Glomerular visceral epithelial cell (primary cell): Measurements from ENCODE around the gene MYH3.

Source experiments
- DNase-seq: peaks from one replicate; pipeline ENCODE4 v3.0.0-alpha.2; 2016; ENCODE audit errors: extremely low spot score

MYH3 gene

GRCh38 chr17:10614536-10615155 lies 42.5 kb downstream of the MYH3 start:
- DNase-seq = peak; percentile 26

- no peak for DNase-seq
Observed at GRCh38 chr17:10613775-10614513, 43.2 kb downstream of the MYH3 start.

DNA sequence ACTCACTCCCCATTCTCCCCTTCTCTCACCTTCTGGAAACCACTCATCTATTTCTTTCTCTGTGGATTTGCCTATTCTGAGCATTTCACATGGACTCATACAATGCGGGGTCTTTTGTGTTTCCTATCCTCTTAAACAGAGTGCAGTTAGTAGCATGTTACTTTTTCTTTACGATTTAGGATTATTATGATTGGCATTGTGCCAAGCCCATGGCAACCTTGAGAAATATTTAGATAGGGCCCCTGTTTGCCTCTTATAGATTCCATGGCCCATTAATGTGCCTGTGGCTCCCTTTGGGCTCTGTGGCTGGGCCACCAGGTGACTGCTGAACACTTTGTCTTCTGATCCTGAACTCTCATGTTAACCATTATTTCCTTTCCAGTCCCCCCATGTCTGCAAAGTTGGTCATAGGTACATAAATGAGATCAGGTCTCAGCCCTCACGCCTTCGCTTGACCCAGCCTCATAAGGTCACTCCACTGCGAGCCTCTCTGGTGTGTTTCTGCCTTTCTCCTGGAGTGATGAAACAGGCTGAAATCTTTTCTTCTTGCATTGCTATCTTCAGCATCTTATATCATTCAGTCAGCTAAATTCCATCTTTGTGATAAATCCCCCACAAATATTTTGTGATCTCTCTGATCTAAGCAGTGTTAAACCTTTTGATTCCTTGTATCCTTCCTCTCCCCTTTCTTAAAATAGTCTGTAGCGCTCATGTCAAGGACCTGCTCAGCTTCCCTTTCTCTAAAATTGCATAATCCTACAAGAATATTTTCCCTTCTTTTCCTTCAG lies 44.0 kb downstream of the MYH3 start:
- DNase-seq = no peak

GRCh38 chr17:10610884-10611283 lies 46.2 kb downstream of the MYH3 start:
- peak; percentile 15 for DNase-seq

- DNase-seq = no peak
Observed at GRCh38 chr17:10608244-10608643, 48.9 kb downstream of the MYH3 start.

DNA sequence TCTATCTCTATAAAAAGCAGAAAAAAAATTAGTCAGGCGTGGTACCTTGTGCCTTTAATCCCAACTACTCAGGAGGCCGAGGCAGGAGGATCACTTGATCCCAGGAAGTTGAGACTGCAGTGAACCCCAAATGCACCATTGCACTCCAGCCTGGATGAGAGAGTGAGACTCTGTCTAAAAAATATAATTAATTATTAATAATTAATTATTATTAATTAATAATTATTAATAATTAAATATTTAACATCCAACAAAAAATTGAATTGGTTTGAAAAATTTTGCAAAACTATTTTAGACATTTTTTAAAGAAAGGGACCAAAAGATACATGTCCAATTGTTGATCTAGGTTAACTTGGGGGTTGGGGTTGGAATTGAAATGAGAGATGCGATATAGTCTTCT lies 51.0 kb downstream of the MYH3 start:
- DNase-seq = no peak

GRCh38 chr17:10605221-10605783 lies 51.8 kb downstream of the MYH3 start:
- DNase-seq = no peak

- no peak for DNase-seq
Observed at GRCh38 chr17:10604521-10604920, 52.6 kb downstream of the MYH3 start.

DNA sequence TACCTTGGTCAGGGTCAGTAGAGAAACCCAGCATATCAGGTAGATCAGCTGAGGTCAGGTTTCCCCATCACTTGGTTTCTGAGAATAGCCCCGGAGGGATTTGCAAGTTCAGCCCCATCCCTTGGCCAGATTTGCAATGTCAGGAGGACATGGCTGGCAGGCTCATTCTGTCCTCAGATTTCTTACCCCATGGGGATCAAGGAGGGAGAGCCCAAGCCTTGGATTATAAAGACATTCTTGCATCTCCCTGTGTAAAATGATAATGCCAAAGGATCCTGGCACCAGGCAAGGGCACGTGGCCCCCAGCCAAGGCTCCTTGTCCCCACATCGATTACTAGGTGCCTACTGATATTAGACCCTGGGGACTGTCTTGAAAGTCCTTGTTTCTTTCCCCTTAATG lies 53.2 kb downstream of the MYH3 start:
- DNase-seq = no peak

GRCh38 chr17:10600571-10600970 lies 56.5 kb downstream of the MYH3 start:
- peak; percentile 16 for DNase-seq

GRCh38 chr17:10598621-10599020 lies 58.5 kb downstream of the MYH3 start:
- DNase-seq = no peak

DNA sequence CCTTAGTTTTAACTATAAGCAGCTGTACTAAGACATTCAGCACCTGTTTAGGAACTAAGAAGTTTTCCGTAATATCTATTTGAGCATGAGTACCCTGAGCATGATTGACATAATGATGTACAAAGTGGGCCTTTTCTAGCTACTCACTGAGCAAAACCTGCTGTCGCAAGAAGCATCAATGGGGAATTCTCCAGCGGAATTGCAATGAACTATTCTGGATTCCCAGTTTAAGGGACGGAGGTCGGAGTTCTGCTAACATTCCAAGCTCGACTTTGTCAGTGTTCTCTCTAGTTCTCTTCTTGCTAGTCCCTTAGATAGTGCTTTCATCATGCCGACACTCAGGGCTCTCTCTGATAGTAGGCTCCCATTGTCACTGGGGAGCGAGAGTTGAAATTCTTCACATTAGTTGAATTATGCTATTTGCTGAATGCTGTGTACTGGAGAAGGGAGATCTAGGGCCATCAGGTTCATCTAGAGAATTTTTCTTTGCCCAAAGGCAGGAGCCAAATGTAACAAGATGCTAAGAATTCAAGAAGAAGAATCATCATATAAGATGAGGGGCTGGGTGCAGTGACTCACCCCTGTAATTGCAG lies 67.5 kb downstream of the MYH3 start:
- no peak for DNase-seq

GRCh38 chr17:10585529-10585928 lies 71.6 kb downstream of the MYH3 start:
- no peak for DNase-seq

- no peak for DNase-seq
Observed at GRCh38 chr17:10583834-10584233, 73.3 kb downstream of the MYH3 start.

- no peak for DNase-seq
Observed at GRCh38 chr17:10579270-10579669, 77.8 kb downstream of the MYH3 start.
